HFF-Myc (cell line): ENCODE results near the gene C9orf85.
"Not testable (repeated sequence)": the region's sequence is repeated elsewhere in the genome, so short reads cannot be mapped to it uniquely, and the experiment has no call there.

Experiments used
- DNase-seq: peaks from one replicate; pipeline ENCODE4 v3.0.0-alpha.2; 2011; ENCODE audit warnings: low read depth; ENCODE audit errors: extremely low read depth
- H3K4me3 ChIP-seq: replicated peaks from 2 replicates; pipeline ENCODE4 v1.5.1; 2011; ENCODE audit warnings: low read depth, mild to moderate bottlenecking, control low read depth, low read length
- TF ChIP-seq, protein P1 (sequence below): IDR thresholded peaks from 2 replicates; pipeline ENCODE4 v1.5.1; 2012; ENCODE audit warnings: mild to moderate bottlenecking, low read depth, low read length, control low read depth; ENCODE audit errors: missing control alignments

The C9orf85 gene

DNA sequence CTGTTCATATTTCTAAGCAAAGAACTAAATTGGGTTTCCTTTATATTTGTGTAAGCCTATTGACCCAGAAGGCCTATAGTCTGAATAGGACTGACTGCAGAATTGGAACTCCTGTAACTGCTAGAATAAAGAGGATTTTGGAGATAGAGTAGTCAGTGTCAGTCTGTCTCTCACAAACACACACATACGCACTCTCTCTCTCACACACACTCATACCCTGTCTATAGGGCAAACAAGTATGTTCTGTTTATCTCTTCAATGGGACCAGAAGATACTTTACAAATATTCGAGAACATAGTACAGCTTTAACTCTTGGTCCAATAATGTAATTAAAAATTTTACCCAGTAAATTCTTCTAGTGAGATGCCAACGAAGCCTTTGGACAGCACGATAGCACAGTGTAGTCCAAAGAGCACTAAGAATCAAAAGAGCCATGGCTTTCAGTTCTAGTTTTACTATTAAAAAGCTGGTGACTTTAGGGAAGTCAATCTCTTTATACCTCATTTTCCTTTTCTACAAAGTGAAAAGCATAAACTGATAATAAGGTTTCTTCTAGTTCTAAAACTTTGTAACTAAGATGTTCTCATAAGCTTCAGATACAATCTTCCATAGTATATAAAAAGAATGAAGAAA is 19.8 kb upstream of the C9orf85 start:
- no peak overlapping the region for H3K4me3 ChIP-seq
- TF ChIP-seq, protein P1, sequence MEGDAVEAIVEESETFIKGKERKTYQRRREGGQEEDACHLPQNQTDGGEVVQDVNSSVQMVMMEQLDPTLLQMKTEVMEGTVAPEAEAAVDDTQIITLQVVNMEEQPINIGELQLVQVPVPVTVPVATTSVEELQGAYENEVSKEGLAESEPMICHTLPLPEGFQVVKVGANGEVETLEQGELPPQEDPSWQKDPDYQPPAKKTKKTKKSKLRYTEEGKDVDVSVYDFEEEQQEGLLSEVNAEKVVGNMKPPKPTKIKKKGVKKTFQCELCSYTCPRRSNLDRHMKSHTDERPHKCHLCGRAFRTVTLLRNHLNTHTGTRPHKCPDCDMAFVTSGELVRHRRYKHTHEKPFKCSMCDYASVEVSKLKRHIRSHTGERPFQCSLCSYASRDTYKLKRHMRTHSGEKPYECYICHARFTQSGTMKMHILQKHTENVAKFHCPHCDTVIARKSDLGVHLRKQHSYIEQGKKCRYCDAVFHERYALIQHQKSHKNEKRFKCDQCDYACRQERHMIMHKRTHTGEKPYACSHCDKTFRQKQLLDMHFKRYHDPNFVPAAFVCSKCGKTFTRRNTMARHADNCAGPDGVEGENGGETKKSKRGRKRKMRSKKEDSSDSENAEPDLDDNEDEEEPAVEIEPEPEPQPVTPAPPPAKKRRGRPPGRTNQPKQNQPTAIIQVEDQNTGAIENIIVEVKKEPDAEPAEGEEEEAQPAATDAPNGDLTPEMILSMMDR: no peak
- no peak for DNase-seq

DNA sequence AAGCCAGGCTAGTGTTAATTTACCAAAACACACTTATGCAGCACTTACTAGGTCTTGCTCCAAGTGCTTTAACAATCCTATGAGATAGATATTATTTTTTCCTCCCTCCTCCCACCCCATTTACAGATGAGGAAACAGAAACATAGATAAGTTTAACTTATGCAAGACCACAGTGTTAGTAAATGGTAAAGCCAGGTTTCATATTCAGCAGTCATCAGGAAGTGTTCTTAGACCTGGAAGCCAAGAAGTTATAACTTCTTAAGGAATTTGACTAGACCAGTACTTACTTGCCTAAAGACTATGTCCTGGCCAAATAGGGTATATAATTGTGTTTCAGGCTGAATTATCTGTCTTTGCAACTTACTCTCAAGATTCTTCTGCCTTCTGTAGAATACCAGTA is 16.3 kb upstream of the C9orf85 start:
- no peak overlapping the region for H3K4me3 ChIP-seq
- DNase-seq: no peak
- TF ChIP-seq, protein P1: no peak

DNA sequence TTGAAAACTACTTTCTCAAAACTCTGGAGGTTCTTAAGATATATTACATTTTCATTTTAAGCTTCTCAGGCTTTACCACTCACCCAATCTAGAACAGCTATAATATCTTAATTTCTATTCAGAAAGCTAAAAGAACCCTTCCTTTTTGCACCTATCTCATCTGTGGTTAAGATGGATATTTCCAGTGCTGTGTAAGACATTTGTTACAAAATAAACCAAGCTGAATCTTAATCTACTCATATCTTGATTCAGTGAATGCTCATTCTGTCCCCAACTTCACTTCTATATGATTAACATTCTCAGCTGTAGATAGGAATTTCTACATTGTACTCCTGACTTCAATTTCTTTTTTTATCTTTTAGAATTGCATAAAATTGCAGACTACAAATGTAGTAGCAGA is 15.5 kb upstream of the C9orf85 start:
- no peak for DNase-seq
- H3K4me3 ChIP-seq: no peak overlapping the region
- TF ChIP-seq, protein P1: no peak

DNA sequence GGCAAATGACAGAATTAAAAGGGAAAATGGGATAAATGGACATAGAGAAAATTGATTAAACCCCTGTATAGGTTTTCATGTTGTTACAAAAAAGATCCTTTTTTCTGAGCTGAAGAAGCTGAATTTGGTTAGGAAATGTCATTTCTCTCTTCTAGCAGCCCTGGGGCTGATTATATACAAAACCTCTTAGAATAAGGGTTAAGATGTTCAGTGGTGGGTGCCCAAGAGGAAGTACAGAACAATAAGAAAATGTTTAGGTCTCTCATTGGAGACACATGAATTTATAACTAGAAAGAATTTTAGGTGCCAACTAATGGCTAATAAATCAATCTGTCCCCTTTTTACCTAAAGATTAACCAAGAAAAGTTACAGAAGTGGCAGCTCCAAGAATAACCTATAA is 14.7 kb upstream of the C9orf85 start:
- TF ChIP-seq, protein P1: no peak
- DNase-seq: no peak
- H3K4me3 ChIP-seq: no peak overlapping the region

DNA sequence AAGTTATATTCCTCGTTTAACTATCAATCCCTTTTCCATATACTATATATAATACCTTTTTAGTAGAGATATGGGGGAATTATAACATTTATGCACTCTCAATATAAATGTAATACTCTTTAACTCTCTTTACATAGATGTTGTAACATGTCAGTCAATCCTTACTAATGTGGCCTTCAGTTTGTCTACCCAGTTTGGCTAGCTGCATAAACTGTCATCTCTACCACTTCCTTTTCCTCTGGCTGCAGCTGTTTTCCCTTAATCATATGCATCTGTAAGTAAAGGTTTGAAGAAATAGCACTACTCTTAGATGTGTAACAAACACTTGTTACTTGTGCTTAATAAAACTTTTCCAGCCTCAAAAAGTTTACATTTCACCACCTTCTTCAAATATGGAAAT is 13.9 kb upstream of the C9orf85 start:
- H3K4me3 ChIP-seq: no peak overlapping the region
- TF ChIP-seq, protein P1: no peak
- no peak for DNase-seq

DNA sequence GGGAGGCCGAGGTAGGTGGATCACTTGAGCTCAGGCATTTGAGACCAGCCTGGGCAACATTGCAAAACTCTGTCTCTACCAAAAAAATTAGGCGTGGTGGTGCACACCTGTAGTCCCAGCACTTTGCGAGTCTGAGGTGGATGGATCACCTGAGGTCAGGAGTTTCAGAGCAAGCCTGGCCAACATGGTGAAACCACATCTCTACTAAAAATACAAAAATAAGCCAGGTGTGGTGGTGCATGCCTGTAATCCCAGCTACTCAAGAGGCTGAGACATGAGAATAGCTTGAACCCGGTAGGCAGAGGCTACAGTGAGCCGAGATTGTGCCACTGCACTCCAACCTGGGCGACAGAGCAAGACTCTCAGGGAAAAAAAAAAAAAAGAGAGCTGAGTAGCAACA is 12.7 kb upstream of the C9orf85 start:
- not testable (repeated sequence) for DNase-seq, H3K4me3 ChIP-seq

DNA sequence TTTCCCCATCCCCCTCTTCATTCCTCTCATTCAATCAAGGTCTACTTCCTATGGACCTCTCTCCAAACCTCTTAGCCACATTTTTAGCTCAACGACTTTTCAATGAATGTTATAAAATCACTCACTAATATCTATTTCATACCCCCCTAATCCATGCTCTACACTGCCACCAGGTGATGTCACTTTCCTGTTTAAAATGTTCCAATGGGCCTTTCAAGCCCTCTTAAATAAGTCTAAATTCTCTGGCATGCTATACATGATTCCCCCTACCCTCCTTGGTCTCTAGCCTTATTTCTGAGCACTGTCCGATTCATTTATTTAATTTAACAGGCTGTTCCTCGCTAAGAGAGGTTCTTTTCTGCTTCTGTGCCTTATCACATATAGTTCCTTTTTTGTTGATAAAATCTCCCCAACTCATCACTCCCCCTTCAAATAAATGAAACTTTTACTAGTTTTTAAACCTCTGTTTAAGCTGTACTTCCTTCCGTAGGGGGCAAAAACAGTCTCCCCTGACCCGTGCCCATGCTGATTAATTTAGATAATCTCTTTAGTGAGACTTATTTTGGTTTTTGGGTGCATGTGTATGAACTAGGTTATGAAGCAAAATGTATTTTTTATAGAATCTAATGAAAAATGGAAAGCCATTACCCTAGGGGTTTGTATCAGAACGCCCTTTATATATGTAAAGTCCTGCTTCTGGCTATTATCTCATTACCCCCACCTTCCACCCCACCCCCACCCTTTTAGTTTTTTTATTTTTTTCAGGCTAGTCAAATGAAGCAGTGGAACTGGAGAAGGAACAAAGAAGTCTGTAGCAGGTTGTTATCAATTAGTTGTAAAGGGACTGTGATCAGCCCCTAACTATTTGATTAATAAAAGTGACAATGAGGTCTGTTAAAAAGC is 9.5 kb upstream of the C9orf85 start:
- H3K4me3 ChIP-seq: no peak overlapping the region
- no peak for DNase-seq
- TF ChIP-seq, protein P1: no peak
